GM21515 (cell line): ENCODE data around the gene VIPR2.

ENCODE experiments used
- ATAC-seq: cut with Tn5 transposase; IDR thresholded peaks from one replicate; pipeline ENCODE4 v1.9.1; 2021; ENCODE audit not compliant: unreplicated experiment

The VIPR2 gene

GRCh38 chr7:159068893-159069448, 75.7 kb downstream of the VIPR2 start:
- ATAC-seq = no peak

- no peak for ATAC-seq
Measured at GRCh38 chr7:159068488-159068811, 76.2 kb downstream of the VIPR2 start.

GRCh38 chr7:159067576-159068487, 76.8 kb downstream of the VIPR2 start:
- ATAC-seq = no peak

DNA sequence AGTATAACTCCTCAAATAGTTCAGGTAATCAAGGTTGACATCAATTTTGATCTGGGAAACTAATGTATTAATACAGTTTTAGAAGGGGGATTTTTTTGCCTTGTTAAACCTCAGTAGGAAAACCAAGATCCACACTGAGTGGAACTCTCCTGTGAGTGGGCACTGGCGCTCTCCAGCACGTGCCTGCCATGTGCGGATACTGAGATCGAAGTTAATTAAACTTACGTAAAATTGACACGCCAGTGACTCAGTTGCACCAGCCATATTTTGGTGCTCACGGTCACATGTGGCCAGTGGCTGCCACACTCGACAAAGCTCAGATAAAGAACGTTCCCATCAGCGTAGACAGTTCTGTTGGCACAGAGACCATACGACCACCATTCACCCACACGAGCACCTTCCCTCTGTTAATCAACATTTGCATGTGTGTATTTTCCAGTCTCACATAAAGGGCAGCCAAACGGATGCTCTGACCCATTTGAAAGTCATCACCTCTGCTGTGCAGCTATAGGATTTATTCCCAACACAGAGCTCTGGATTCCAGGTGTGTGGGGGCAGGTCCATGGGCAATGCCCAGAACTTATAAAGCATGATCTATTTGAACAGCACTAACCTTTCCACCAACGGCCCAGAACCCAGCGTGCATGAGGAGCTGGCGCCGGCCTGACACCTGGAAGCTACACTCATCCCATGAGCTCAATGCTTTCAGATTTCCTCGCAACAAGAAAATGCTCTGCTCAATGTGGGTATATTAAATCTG, 77.7 kb downstream of the VIPR2 start:
- no peak for ATAC-seq

DNA sequence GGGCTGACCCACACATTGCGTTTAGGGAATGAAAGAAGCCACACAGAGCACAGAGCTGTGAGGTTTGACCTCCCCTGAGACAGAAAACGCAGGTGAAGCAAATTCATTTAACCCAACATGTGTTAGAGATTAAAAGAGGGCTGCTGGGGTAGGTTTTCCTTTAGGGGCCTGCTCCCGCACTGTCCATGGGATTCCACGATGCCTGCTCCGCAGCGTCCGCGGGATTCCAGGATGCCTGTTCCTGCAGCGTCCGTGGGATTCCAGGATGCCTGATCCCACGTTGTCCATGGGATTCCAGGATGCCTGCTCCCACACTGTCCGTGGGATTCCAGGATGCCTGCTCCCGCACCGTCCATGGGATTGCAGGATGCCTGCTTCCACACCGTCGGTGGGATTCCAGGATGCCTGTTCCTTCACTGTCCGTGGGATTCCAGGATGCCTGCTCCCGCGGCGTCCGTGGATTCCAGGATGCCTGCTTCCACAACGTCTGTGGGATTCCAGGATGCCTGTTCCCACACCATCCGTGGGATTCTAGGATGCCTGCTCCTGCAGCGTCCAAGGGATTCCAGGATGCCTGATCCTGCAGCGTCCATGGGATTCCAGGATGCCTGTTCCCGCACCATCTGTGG, 78.7 kb downstream of the VIPR2 start:
- ATAC-seq = no peak

GRCh38 chr7:159064816-159065510, 79.7 kb downstream of the VIPR2 start:
- no peak for ATAC-seq

GRCh38 chr7:159064121-159064815, 80.4 kb downstream of the VIPR2 start:
- ATAC-seq = no peak

DNA sequence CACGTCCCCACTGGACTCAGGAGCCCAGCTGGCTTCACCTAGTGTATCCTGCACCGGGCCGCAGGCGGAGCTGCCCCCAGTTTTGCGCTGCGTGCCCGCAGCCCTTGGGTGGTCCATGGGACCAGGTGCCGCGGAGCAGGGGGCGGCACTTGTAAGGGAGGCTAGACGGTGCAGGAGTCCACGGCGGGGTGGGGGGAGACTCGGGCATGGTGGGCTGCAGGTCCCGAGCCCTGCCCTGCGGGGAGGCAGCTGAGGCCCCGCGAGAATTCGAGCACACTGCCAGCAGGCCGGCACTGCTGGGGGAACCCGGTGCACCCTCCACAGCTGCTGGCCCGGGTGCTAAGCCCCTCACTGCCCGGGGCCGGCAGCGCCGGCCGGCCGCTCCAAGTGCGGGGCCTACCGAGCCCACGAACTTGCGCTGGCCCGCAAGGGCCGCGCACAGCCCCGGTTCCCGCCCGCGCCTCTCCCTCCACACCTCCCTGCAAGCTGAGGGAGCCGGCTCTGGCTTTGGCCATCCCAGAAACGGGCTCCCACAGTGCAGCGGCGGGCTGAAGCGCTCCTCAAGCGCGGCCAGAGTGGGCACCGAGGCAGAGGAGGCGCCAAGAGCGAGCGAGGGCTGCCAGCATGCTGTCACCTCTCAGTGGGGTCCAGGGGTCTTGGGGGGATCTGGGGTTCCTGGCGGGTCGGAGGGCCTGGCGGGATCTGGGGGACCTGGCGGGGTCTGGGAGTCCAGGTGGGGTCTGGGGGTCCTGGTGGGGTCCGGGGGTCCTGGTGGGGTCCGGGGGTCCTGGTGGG, 81.4 kb downstream of the VIPR2 start:
- no peak for ATAC-seq

DNA sequence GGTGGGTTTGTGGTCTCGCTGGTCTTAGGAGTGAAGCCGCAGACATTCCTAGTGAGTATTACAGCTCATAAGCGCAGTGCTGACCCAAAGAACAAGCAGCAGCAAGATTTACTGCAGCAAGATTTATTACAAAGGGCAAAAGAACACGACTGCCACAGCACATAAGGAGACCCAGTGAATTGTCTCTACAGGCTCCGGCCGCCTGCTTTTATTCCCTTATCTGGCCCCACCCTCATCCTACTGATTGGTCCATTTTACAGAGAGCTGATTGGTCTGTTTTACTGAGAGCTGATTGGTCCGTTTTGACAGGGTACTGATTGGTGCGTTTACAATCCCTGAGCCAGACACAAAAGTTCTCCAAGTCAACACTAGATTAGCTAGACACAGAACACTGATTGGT, 82.1 kb downstream of the VIPR2 start:
- no peak for ATAC-seq

GRCh38 chr7:159061674-159062212, 82.9 kb downstream of the VIPR2 start:
- no peak for ATAC-seq

DNA sequence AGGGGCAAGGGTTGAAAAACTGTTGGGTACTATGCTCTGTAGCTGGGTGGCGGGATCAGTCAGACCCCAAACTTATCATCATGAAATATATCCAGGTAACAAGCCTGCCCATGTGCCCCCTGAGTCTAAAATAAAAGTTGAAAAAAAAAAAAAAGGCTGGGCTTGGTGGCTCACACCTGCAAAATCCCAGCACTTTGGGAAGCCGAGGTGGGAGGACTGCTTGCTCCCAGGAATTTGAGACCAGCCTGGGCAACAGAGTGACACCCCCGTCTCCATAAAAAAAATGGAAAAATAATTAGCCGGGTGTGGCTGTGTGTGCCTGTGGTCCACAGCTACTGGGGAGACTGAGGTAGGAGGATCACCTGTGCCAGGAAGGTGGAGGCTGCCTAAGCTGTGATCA, 83.5 kb downstream of the VIPR2 start:
- no peak for ATAC-seq

- ATAC-seq = no peak
Measured at GRCh38 chr7:159060440-159060839, 84.2 kb downstream of the VIPR2 start.

DNA sequence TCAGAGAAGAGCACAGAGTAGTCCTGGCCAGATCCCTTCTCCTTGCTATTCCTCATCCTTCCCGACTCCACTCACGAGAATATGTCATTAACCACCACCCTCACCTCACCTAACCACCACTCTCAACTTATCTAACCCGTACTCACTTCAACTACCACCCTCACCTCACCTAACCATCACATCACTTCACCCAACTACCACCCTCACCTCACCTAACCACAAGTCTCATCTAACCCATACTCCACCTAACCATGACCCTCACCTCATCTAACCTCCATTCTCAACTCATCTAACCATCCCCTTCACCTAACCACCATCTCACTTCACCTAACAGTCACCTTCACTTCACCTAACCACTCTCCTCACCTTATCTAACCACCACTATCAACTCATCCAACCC, 85.0 kb downstream of the VIPR2 start:
- ATAC-seq = no peak

- ATAC-seq = no peak
Measured at GRCh38 chr7:159057647-159058046, 87.0 kb downstream of the VIPR2 start.

DNA sequence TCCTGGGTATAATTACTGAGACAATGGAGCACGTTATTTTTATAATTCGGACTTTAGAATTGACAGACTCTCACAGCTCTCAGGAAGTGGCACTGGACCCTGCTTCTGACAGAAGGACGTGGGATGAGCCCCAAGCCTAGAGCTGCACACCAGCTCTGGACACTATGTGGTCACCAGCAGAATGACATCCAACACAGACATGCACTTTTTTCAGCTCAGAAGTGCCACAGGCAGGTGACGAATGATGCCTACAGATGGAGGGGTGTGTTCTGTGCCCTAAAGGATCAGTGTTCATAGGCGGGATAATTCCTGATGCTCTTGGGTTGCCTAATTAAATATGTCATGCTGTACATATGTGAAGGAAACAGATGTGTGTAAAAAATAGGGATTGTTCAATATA, 87.9 kb downstream of the VIPR2 start:
- no peak for ATAC-seq

DNA sequence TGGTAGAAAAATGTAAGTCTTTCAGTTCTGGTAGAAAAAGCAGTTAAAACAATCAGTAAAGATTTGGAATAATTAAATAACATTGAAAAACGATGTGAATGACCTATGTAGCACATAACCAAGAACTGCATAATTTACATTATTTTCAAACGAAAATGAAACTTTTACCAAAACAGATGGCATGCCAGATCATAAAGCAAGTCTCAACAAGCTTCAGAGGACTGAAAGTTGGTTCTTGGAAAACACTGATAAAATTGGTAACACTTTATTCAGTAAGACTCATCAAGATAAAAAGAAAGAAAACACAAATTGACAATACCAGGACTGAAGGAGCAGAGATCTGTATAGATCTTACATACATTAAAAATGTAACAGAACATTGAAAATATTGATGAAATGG, 92.8 kb downstream of the VIPR2 start:
- ATAC-seq = no peak

- no peak for ATAC-seq
Measured at GRCh38 chr7:159050704-159051103, 94.0 kb downstream of the VIPR2 start.

DNA sequence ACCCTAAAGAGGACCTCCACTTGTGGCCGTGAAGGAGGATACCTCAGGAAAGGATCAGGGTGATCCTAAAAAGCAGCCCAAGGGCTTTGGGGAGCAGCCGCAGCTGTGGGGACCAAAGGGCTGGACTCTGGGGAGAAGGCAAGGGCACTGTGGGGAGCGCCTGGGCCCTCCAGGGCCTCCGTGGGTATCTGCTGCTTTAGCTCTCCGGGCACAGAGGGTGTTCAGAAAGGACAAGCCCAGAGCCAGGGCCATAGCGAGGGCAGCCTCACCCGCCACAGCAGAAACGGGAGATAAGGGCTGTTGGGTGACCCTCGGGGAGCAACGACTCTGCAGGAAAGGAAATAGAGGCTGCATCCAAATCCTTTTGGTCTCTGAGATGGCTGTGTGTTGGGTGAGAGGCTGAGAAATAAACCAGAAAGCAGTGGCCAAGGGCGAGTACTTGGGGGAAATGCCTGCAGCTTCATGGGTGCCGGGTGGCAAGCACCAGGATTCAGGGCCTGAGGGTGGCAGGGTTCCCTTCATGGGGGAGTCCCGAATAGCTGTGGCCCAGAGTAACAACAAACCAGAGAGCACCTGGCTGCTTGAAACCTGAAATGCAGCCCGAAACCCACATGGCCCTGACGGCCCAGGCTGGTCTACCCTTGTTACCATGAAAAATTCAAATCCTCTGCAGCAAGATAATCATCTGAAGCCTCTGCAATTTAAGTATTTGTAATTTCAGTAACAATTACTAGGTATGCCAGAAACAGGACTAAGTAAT, 95.2 kb downstream of the VIPR2 start:
- no peak for ATAC-seq

DNA sequence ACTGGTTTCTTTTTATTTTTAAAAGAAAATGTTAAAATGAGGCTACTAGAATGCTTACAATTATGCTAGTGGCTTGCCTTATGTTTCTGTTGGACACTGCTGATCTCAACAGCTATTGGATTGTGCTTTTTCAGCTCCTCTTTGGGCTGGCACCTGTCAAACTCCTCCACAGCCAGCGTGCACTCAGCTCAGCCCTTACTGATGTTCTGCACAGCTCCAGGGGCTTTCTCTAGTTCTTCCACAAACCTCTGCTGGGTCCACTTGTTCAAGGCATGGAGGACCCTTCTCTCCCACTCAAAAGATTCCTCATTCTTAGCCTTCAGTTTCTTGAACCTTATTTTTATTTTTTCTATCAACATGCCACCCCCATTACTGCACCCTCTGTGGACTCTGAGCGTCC, 96.0 kb downstream of the VIPR2 start:
- no peak for ATAC-seq
